Hepatocyte (in vitro differentiated cells): ENCODE results near the gene CTNNAL1. TPM values are rescaled to one million over a fixed set of nuclear protein-coding genes. Genes with fewer than 3 reads are reported as not detected.

Experiments
- DNase-seq: peaks from one replicate; pipeline ENCODE4 v3.0.0-alpha.2; 2016; ENCODE audit warnings: low spot score
- H2AFZ ChIP-seq: fragments of 200-600 bp; sonication (generic); 2 replicates; pipeline ENCODE4 v1.6.0; 2016; ENCODE audit warnings: antibody characterized with exemption, mild to moderate bottlenecking
- H3K27ac ChIP-seq: fragments of 200-600 bp; sonication (generic); 2 replicates; pipeline ENCODE4 v1.5.1; 2016; ENCODE audit warnings: mild to moderate bottlenecking
- H3K27me3 ChIP-seq: fragments of 200-600 bp; sonication (generic); 2 replicates; pipeline ENCODE4 v1.6.1; 2016
- H3K36me3 ChIP-seq: fragments of 200-600 bp; sonication (generic); replicated peaks from 2 replicates; pipeline ENCODE4 v1.5.1; 2016; ENCODE audit warnings: low read depth; ENCODE audit not compliant: insufficient read depth
- H3K4me1 ChIP-seq: fragments of 200-600 bp; sonication (generic); 2 replicates; pipeline ENCODE4 v1.5.1; 2016; ENCODE audit warnings: mild to moderate bottlenecking, moderate library complexity; ENCODE audit not compliant: insufficient read depth
- H3K4me2 ChIP-seq: fragments of 200-600 bp; sonication (generic); 2 replicates; pipeline ENCODE4 v1.6.0; 2016
- H3K4me3 ChIP-seq: fragments of 200-600 bp; sonication (generic); 2 replicates; pipeline ENCODE4 v1.5.1; 2016; ENCODE audit warnings: mild to moderate bottlenecking
- H3K79me2 ChIP-seq: fragments of 200-600 bp; sonication (generic); 2 replicates; pipeline ENCODE4 v1.6.0; 2017; ENCODE audit warnings: mild to moderate bottlenecking
- H3K9me2 ChIP-seq: fragments of 200-600 bp; sonication (generic); replicated peaks from 2 replicates; pipeline ENCODE4 v1.6.0; 2017; ENCODE audit warnings: mild to moderate bottlenecking; ENCODE audit not compliant: insufficient read depth
- H3K9me3 ChIP-seq: fragments of 200-600 bp; sonication (generic); 2 replicates; pipeline ENCODE4 v1.5.1; 2016; ENCODE audit warnings: low read depth, mild to moderate bottlenecking
- H4K20me1 ChIP-seq: fragments of 200-600 bp; sonication (generic); 2 replicates; pipeline ENCODE4 v1.6.0; 2016; ENCODE audit warnings: mild to moderate bottlenecking; ENCODE audit not compliant: insufficient read depth, poor library complexity, severe bottlenecking
- CTCF ChIP-seq: fragments of 200-600 bp; sonication (generic); IDR thresholded peaks from 2 replicates; pipeline ENCODE4 v1.5.1; 2016; ENCODE audit warnings: antibody characterized with exemption, mild to moderate bottlenecking; ENCODE audit not compliant: poor library complexity
- EZH2 ChIP-seq: fragments of 200-600 bp; sonication (generic); IDR thresholded peaks from 2 replicates; pipeline ENCODE4 v1.6.1; 2016; ENCODE audit warnings: antibody characterized with exemption, mild to moderate bottlenecking, borderline replicate concordance
- EZH2phosphoT487 ChIP-seq: fragments of 200-600 bp; sonication (generic); IDR thresholded peaks from one replicate; pipeline ENCODE4 v1.6.1; 2018; ENCODE audit warnings: antibody characterized with exemption, mild to moderate bottlenecking, low read depth, moderate library complexity; ENCODE audit not compliant: unreplicated experiment, severe bottlenecking
- WGBS: methylation state at CpG from one replicate; pipeline ENCODE4 v1.1.6; 2016; ENCODE audit warnings: low lambda C conversion rate; ENCODE audit errors: missing lambda C conversion rate; 5-methylcytosine and 5-hydroxymethylcytosine counted together
- polyA plus RNA-seq: library from polyadenylated mRNA; unstranded; fragments of >200 nt; fragmentation: Nextera tagmentation; extraction: Ambion mirVana; gene quantifications from 2 replicates; pipeline ENCODE4 v1.2.1, GENCODE V29; 2016
- total RNA-seq: library from RNA; depleted of rRNA; stranded (reverse); fragments of >200 nt; gene quantifications from 2 replicates; pipeline ENCODE4 v1.2.3, GENCODE V29; 2014

The CTNNAL1 gene
- total and polyA plus RNA-seq, 2 experiments from 2014 or later = 54.5 to 57.4 TPM

- 72% methylated on average over 4 of the region's 4 CpGs for WGBS
- Histone ChIP-seq H3K4me1 (no peaks in the 10 kb centered on the region), H3K9me2 (no peaks in the 10 kb centered on the region), H4K20me1 (no peaks in the 10 kb centered on the region), H2AFZ (no peak overlapping the region), H3K27me3 (no peaks in the 10 kb centered on the region), H3K4me2 (no peak overlapping the region), H3K27ac (no peak overlapping the region), H3K36me3 (no peaks in the 10 kb centered on the region), H3K9me3 (no peaks in the 10 kb centered on the region), H3K79me2 (no peaks in the 10 kb centered on the region), H3K4me3 (no peak overlapping the region)
- no peak for TF ChIP-seq EZH2
- no peak for TF ChIP-seq EZH2phosphoT487
- no peak for TF ChIP-seq CTCF
- no peak for DNase-seq
Measured at GRCh38 chr9:108956022-108956630, 57.2 kb downstream of the CTNNAL1 start.

GRCh38 chr9:108953983-108954574 lies 59.2 kb downstream of the CTNNAL1 start:
- Histone ChIP-seq H3K4me1 (no peaks in the 10 kb centered on the region), H4K20me1 (no peaks in the 10 kb centered on the region), H3K79me2 (no peaks in the 10 kb centered on the region), H3K9me3 (no peaks in the 10 kb centered on the region), H2AFZ (no peak overlapping the region), H3K36me3 (no peaks in the 10 kb centered on the region), H3K4me2 (no peak overlapping the region), H3K27ac (no peak overlapping the region), H3K4me3 (no peak overlapping the region), H3K9me2 (no peaks in the 10 kb centered on the region), H3K27me3 (no peaks in the 10 kb centered on the region)
- DNase-seq = peak; percentile 55
- TF ChIP-seq EZH2phosphoT487 (no peak), EZH2 (no peak), CTCF (peak; percentile 79)
- WGBS = 10% methylated on average over 3 of the region's 3 CpGs

- DNase-seq = no peak
- H3K27ac ChIP-seq = no peak overlapping the region
- no peaks in the 10 kb centered on the region for H3K9me3 ChIP-seq
- H3K79me2 ChIP-seq = no peaks in the 10 kb centered on the region
- H4K20me1 ChIP-seq = no peaks in the 10 kb centered on the region
- no peaks in the 10 kb centered on the region for H3K9me2 ChIP-seq
- no peak overlapping the region for H2AFZ ChIP-seq
- H3K4me1 ChIP-seq = no peaks in the 10 kb centered on the region
- no peaks in the 10 kb centered on the region for H3K36me3 ChIP-seq
- WGBS = 96% methylated on average over 2 of the region's 2 CpGs
- no peak overlapping the region for H3K4me2 ChIP-seq
- TF ChIP-seq EZH2 (no peak), EZH2phosphoT487 (no peak), CTCF (no peak)
- no peak overlapping the region for H3K4me3 ChIP-seq
- no peaks in the 10 kb centered on the region for H3K27me3 ChIP-seq
Measured at GRCh38 chr9:108951578-108951977, 61.7 kb downstream of the CTNNAL1 start.
